GM12874 (cell line): ENCODE results near the gene SLC2A2.

Experiments
- TF ChIP-seq, protein P1 (sequence below): IDR thresholded peaks from 2 replicates; pipeline ENCODE4 v1.5.1; 2011; ENCODE audit warnings: low read depth, mild to moderate bottlenecking, control low read depth, low read length, moderate library complexity; ENCODE audit not compliant: insufficient read depth

Gene SLC2A2

DNA sequence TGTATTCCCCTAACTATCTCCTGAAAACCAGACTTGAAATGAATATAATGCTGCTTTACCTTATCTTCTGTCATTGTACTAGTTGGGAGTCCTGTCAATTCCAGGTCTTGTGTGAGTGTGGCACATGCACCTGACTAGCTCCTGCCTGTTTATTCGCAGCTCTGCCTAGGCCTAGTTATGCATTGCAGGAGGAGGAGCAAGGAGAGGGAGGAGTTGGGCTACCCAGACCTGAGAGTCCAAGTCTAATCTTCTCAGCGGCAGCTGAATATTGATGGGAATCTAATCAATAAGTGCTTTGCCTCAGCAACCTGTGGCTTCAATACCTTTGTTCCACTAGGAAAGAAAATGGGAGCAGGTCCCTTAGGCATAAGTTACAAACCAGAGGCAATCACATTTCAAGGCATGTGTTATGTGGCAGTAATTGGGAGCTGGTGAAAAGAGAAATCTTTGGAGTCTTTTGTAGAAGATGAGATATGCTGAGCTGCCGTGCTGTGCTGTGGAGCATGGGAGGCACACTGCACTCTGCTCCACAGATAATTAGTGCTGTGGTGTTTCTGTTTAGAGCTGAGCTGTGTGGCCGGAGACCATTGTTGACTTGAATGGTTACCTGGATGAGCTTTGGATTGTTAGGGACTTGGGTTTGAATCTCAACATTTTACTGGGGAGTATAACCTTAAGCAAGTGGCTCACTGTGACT, at the start of gene SLC2A2:
TSS of gene SLC2A2 (minus strand) at position 124 of the 697 bp plus-strand sequence. CDS start at position 74, 50 bp downstream.
- TF ChIP-seq, protein P1, sequence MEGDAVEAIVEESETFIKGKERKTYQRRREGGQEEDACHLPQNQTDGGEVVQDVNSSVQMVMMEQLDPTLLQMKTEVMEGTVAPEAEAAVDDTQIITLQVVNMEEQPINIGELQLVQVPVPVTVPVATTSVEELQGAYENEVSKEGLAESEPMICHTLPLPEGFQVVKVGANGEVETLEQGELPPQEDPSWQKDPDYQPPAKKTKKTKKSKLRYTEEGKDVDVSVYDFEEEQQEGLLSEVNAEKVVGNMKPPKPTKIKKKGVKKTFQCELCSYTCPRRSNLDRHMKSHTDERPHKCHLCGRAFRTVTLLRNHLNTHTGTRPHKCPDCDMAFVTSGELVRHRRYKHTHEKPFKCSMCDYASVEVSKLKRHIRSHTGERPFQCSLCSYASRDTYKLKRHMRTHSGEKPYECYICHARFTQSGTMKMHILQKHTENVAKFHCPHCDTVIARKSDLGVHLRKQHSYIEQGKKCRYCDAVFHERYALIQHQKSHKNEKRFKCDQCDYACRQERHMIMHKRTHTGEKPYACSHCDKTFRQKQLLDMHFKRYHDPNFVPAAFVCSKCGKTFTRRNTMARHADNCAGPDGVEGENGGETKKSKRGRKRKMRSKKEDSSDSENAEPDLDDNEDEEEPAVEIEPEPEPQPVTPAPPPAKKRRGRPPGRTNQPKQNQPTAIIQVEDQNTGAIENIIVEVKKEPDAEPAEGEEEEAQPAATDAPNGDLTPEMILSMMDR = no peak

DNA sequence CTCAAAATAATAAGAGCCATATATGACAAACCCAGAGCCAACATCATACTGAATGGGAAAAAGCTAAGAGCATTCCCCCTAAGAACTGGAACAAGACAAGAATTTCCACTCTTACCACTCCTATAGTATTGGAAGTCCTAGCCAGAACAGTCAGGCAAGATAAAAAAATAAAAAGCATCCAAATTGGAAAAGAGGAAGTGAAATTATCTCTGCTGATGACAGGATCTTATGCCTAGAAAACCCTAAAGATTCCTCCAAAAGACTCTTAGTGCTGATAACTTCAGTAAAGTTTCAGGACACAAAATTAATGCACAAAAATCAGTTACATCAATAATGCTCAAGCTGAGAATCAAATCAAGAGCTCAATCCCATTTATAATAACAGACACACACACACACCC, 45.9 kb upstream of the SLC2A2 start:
- TF ChIP-seq, protein P1 = no peak

DNA sequence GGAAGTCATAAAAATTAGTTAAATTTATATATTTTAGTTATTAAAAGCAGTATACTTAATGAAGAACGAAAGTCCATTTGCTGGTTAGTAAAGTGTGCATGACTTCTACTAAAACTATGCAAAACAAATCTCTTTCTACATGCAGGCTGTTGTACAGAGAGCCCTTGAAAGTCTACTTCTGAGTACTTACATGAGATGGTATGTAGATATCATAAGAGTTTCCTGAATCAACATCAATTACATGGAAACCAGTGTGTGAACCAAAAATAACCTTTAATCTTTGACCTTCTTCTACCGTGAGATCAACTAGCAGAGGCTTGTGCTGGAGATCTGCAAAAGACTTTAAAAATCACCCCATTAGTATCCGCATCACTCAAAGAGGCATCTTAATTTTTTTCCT, 42.1 kb upstream of the SLC2A2 start:
- TF ChIP-seq, protein P1 = no peak

- TF ChIP-seq, protein P1 = no peak
These were observed 39.7 kb upstream of the SLC2A2 start for GRCh38 chr3:171066206-171066605.

DNA sequence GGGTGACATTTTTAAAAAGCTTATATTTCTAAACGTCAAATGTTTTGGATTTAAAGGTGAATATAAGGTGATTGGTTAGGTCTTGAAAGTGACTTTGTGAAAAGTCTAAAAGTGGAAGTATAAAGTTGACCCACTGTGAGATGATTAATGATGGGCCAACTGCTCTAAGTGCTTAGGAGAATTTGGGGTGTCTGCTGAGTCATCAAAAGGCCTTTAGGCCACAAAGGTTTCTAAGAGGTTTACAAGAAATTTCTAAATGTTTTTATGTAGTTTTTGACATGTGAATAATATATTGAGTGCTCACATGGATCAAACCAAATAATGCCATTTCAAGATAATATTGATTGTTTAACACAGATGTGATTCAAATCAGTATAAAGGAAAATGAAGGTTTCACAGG, 39.2 kb upstream of the SLC2A2 start:
- TF ChIP-seq, protein P1 = no peak

- TF ChIP-seq, protein P1 = no peak
These were observed 37.9 kb upstream of the SLC2A2 start for GRCh38 chr3:171064461-171064860.

DNA sequence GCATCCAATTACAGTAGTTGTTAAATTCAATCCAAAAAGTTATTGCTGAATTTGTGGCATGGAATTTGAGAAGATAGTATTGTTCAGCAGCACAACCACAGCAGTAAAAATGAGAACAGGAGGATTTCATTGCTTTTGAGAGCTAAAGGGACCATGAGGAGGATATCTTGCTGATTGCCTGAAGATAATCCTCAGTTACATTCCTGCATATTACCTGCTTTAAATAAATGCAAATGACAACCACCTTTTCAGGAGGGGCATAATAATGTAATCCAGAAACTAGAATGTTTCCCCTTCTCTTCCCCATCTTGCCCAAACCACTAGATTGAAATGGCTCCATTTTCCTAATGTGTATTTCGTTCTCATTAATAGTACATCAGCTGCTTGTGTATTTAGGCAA, 35.2 kb upstream of the SLC2A2 start:
- TF ChIP-seq, protein P1 = no peak
